Common myeloid progenitor, CD34-positive (primary cell): Measurements from ENCODE around the gene GNAI1.

Source experiments
- CTCF ChIA-PET: fragments of 350-600 bp; sonication (Branson Sonifier 250); formaldehyde crosslinking; loops from one replicate; lab custom pipeline; 2021; ENCODE audit warnings: antibody characterized with exemption; lab: Charles Lee
- POLR2A ChIA-PET: fragments of 350-600 bp; sonication (Branson Sonifier 250); formaldehyde crosslinking; loops from one replicate; lab custom pipeline; 2021; ENCODE audit warnings: antibody characterized with exemption; lab: Charles Lee
- DNase-seq, 3 donors: peaks; one replicate each; pipeline versions ENCODE4 v3.0.0 to v3.0.0-alpha.2; 2013
- H3K27ac ChIP-seq, 2 experiments: 1 replicate in 1 of 2; 2 replicates in 1 of 2; pipeline ENCODE4 v1.7.0; 2013; ENCODE audit warnings: inconsistent platforms in 2 of 2, low read length in 2 of 2, mild to moderate bottlenecking in 2 of 2, low read depth in 1 of 2, moderate library complexity in 1 of 2; ENCODE audit not compliant: severe bottlenecking in 2 of 2, insufficient read depth in 1 of 2, poor library complexity in 1 of 2
- H3K27me3 ChIP-seq, 5 experiments: replicated peaks in 2 of 5; 1 replicate in 3 of 5; 2 replicates in 2 of 5; pipeline versions ENCODE4 v1.6.1 to v1.7.0; 2013; ENCODE audit warnings: low read length in 4 of 5, mild to moderate bottlenecking in 2 of 5, moderate library complexity in 2 of 5, inconsistent platforms in 1 of 5; ENCODE audit not compliant: insufficient read depth in 5 of 5, control insufficient read depth in 4 of 5
- H3K36me3 ChIP-seq, 4 experiments: 1 replicate in 2 of 4; 2 replicates in 2 of 4; pipeline versions ENCODE4 v1.6.1 to v1.7.0; 2013; ENCODE audit warnings: low read length in 3 of 4, control low read depth in 1 of 4, mild to moderate bottlenecking in 1 of 4; ENCODE audit not compliant: control insufficient read depth in 4 of 4, insufficient read depth in 4 of 4
- H3K4me1 ChIP-seq, 4 experiments: 1 replicate in 3 of 4; 2 replicates in 1 of 4; pipeline versions ENCODE4 v1.6.1 to v1.7.1; 2013; ENCODE audit warnings: low read length in 3 of 4, mild to moderate bottlenecking in 3 of 4, control low read depth in 1 of 4, inconsistent platforms in 1 of 4, moderate library complexity in 1 of 4; ENCODE audit not compliant: control insufficient read depth in 4 of 4, insufficient read depth in 4 of 4; ENCODE audit errors: control extremely low read depth in 1 of 4
- H3K4me3 ChIP-seq, 7 experiments: 1 replicate in 4 of 7; 2 replicates in 3 of 7; pipeline versions ENCODE4 v1.5.1 to v1.7.0; 2013; ENCODE audit warnings: mild to moderate bottlenecking in 7 of 7, low read length in 6 of 7, moderate library complexity in 6 of 7, inconsistent platforms in 2 of 7, low read depth in 2 of 7, control low read depth in 1 of 7; ENCODE audit not compliant: insufficient read depth in 4 of 7, control insufficient read depth in 1 of 7; ENCODE audit errors: extremely low read depth in 1 of 7
- H3K9me3 ChIP-seq, 5 experiments: 1 replicate in 4 of 5; 2 replicates in 1 of 5; pipeline versions ENCODE4 v1.6.1 to v1.7.1; 2013; ENCODE audit warnings: low read length in 4 of 5, mild to moderate bottlenecking in 2 of 5, inconsistent platforms in 1 of 5, low read depth in 1 of 5, moderate library complexity in 1 of 5; ENCODE audit not compliant: control insufficient read depth in 4 of 5, insufficient read depth in 2 of 5; ENCODE audit errors: control extremely low read depth in 1 of 5
- WGBS: methylation state at CpG from one replicate; pipeline ENCODE4 v1.1.5; 2013; ENCODE audit not compliant: insufficient coverage; 5-methylcytosine and 5-hydroxymethylcytosine counted together

GNAI1 gene

DNA sequence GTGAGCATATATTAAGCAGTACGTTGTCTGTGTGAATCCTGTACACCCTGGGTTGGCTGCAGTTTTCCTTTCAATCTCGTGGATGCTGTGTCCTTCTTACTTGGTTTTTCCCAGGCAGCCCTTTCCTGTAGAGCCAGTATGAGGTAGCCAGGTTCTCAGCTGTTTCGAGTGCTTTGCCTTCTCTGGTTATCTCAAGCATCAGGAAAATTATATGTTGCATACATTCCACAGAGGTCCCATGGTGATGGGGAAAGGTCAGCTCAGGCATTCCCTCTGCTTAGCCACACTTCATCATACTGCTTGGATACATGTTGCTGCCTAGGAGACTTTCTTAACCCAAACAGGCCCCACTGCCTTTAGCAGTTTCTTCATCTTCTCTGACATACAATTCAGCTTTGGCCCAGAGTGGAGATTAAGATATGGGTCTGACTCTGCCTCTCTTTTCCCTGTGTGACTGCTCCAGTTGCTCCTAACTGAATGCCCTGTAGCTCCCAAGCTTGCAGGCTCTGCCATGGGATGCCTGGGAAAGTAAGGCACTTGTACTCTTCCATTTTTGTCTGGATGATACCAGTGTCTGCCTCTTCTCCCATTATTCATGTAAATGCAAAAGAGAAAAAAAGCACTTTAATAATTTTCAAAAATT is 11.3 kb downstream of the GNAI1 start:
- Histone ChIP-seq H3K27ac (no peak overlapping the region), H3K4me3 (peak overlapping the region in 1 of 7 experiments; percentile 11), H3K27me3 (no peaks in the 10 kb centered on the region), H3K36me3 (no peaks in the 10 kb centered on the region), H3K9me3 (no peaks in the 10 kb centered on the region), H3K4me1 (peaks cover 14 to 43% (median 26%) of the 10 kb centered on the region in 4 experiments)
- DNase-seq = no peak
- CTCF ChIA-PET = interaction anchor here (0.9 to 2.0 kb wide), 4 partner anchors 10 to 34 kb away, joined by 3 to 5 read pairs (median 4); no protein-coding TSS in a partner anchor
- POLR2A ChIA-PET = no interaction called here
- WGBS = 30% methylated on average over 1 of the region's 3 CpGs

DNA sequence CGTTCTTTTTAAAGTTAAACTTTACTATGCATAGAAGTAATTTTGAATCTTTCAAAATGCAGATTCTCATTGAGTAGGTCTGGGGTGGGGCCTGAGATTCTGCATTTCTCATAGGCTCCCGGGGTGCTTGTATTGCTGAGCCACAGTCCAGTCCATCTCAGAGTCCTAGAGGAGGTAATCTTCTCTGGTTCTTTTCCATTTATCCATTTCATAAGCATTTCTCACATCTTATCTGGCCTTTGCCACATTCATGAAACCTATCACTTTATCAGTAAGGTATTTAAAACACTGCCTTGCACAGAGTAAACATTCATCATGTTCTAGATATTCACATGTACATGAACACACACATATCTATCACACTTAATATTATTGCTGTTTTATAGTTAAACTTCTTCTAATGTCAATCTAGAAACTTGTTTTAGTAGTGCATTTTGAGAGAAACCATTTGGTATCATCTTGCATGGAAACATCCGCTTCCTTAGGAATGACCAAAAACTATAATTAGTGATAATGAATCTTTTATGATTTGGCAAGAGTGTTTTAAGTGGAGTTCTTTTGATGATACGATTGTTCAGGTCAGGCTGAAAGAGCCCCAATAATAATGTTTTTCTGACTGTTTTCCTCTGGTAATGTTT is 12.0 kb downstream of the GNAI1 start:
- Histone ChIP-seq H3K27me3 (no peaks in the 10 kb centered on the region), H3K4me1 (peaks cover 21 to 42% (median 28%) of the 10 kb centered on the region in 4 experiments), H3K4me3 (no peak overlapping the region), H3K27ac (no peak overlapping the region), H3K9me3 (no peaks in the 10 kb centered on the region), H3K36me3 (no peaks in the 10 kb centered on the region)
- ChIA-PET POLR2A (no interaction called here), CTCF (interaction anchor here (0.9 to 2.0 kb wide), 4 partner anchors 9 to 51 kb away, joined by 3 to 5 read pairs (median 3); no protein-coding TSS in a partner anchor)
- no peak for DNase-seq
- no CpG with 5 or more reads among the region's 4 CpGs for WGBS

GRCh38 chr7:80147543-80148391 is 13.1 kb downstream of the GNAI1 start:
- Histone ChIP-seq H3K9me3 (no peaks in the 10 kb centered on the region), H3K4me3 (no peak overlapping the region), H3K27ac (no peak overlapping the region), H3K4me1 (peaks cover 26 to 42% (median 30%) of the 10 kb centered on the region in 4 experiments), H3K27me3 (no peaks in the 10 kb centered on the region), H3K36me3 (no peaks in the 10 kb centered on the region)
- CTCF ChIA-PET = interaction anchor here (0.9 to 1.5 kb wide), 6 partner anchors 9 to 52 kb away, joined by 3 to 5 read pairs (median 3); no protein-coding TSS in a partner anchor
- WGBS = 56% methylated on average over 1 of the region's 3 CpGs
- no peak for DNase-seq
- POLR2A ChIA-PET = interaction anchor here (0.6 kb wide), 1 partner anchor 29 kb away, joined by 3 read pairs; no protein-coding TSS in a partner anchor

- WGBS = 68% methylated on average over 4 of the region's 5 CpGs
Measured at GRCh38 chr7:80150611-80151273, 16.1 kb downstream of the GNAI1 start.

GRCh38 chr7:80151274-80151665 is 16.6 kb downstream of the GNAI1 start:
- no peaks in the 10 kb centered on the region for H3K36me3 ChIP-seq
- H3K27me3 ChIP-seq = no peaks in the 10 kb centered on the region
- no peaks in the 10 kb centered on the region for H3K9me3 ChIP-seq
- ChIA-PET CTCF (interaction anchor here (0.6 to 1.5 kb wide), 5 partner anchors 11 to 241 kb away, joined by 3 to 5 read pairs (median 4); no protein-coding TSS in a partner anchor), POLR2A (interaction anchor here (0.9 to 1.1 kb wide), 2 partner anchors 9 to 44 kb away, joined by 3 read pairs; no protein-coding TSS in a partner anchor)
- no peak overlapping the region for H3K27ac ChIP-seq
- H3K4me1 ChIP-seq = peaks cover 18 to 30% (median 21%) of the 10 kb centered on the region in 4 experiments
- peak; percentile 74 to 94 (median 90) for DNase-seq
- peak overlapping the region in 1 of 7 experiments; percentile 4 for H3K4me3 ChIP-seq

More at GRCh38 chr7:80150611-80151273, 16.1 kb downstream of the GNAI1 start:
- no peaks in the 10 kb centered on the region for H3K36me3 ChIP-seq
- ChIA-PET CTCF (interaction anchor here (1.3 to 1.5 kb wide), 2 partner anchors 11 to 50 kb away, joined by 3 to 5 read pairs; no protein-coding TSS in a partner anchor), POLR2A (interaction anchor here (0.6 to 1.1 kb wide), 3 partner anchors 8 to 43 kb away, joined by 3 read pairs; no protein-coding TSS in a partner anchor)
- no peak for DNase-seq
- H3K27me3 ChIP-seq = no peaks in the 10 kb centered on the region
- H3K9me3 ChIP-seq = no peaks in the 10 kb centered on the region
- no peak overlapping the region for H3K4me3 ChIP-seq
- peaks cover 22 to 35% (median 23%) of the 10 kb centered on the region in 4 experiments for H3K4me1 ChIP-seq
- no peak overlapping the region for H3K27ac ChIP-seq

GRCh38 chr7:80153446-80153845 is 18.8 kb downstream of the GNAI1 start:
- DNase-seq = no peak
- Histone ChIP-seq H3K4me1 (peaks cover 18 to 24% (median 20%) of the 10 kb centered on the region in 4 experiments), H3K27ac (no peak overlapping the region), H3K9me3 (no peaks in the 10 kb centered on the region), H3K36me3 (no peaks in the 10 kb centered on the region), H3K4me3 (no peak overlapping the region), H3K27me3 (no peaks in the 10 kb centered on the region)
- WGBS = no CpG with 5 or more reads among the region's 1 CpG
- CTCF ChIA-PET = interaction anchor here (1.3 kb wide), 1 partner anchor 55 kb away, joined by 3 read pairs; no protein-coding TSS in a partner anchor
- POLR2A ChIA-PET = no interaction called here
